Bronchial epithelial cell (primary cell): ENCODE results near the gene PHF14. TPM values are rescaled to one million over a fixed set of nuclear protein-coding genes. Genes with fewer than 3 reads are reported as not detected.
"Not testable (repeated sequence)": the region's sequence is repeated elsewhere in the genome, so short reads cannot be mapped to it uniquely, and the experiment has no call there.

ENCODE experiments used
- DNase-seq: peaks from one replicate; pipeline ENCODE4 v3.0.0-alpha.2; 2010; ENCODE audit warnings: low read depth
- FAIRE-seq: peaks from 2 replicates; lab custom pipeline; 2011; peaks lifted over from hg19 to GRCh38; lab: Jason Lieb, UNC
- H3K27me3 ChIP-seq: 2 replicates; pipeline ENCODE4 v1.5.1; 2011; ENCODE audit warnings: low read length; ENCODE audit not compliant: control insufficient read depth, insufficient read depth
- H3K36me3 ChIP-seq: 2 replicates; pipeline ENCODE4 v1.5.1; 2011; ENCODE audit warnings: low read length; ENCODE audit not compliant: control insufficient read depth, insufficient read depth
- H3K4me3 ChIP-seq: 2 replicates; pipeline ENCODE4 v1.5.1; 2011; ENCODE audit warnings: mild to moderate bottlenecking, low read depth, low read length, control low read depth
- CTCF ChIP-seq: IDR thresholded peaks from 2 replicates; pipeline ENCODE4 v1.5.1; 2011; ENCODE audit warnings: mild to moderate bottlenecking, moderate library complexity, low read length, control low read depth, inconsistent platforms; ENCODE audit not compliant: insufficient read depth, severe bottlenecking
- total RNA-seq: library from RNA; depleted of rRNA; stranded (reverse); fragments of >200 nt; gene quantifications from 2 replicates; pipeline ENCODE4 v1.2.1, GENCODE V29; 2014

The PHF14 gene
- total RNA-seq, 1 donor from 2014 or later, result 17.4 TPM

GRCh38 chr7:10956528-10956927 lies 17.1 kb upstream of the PHF14 start:
- TF ChIP-seq CTCF, result no peak
- FAIRE-seq (no peak), DNase-seq (no peak)
- no peaks in the 10 kb centered on the region for H3K27me3 ChIP-seq
- H3K36me3 ChIP-seq, result no peaks in the 10 kb centered on the region
- no peak overlapping the region for H3K4me3 ChIP-seq

- H3K36me3 ChIP-seq, H3K4me3 ChIP-seq, H3K27me3 ChIP-seq, FAIRE-seq, DNase-seq: not testable (repeated sequence)
These were observed 13.4 kb upstream of the PHF14 start for GRCh38 chr7:10960242-10960641.

GRCh38 chr7:10965016-10965415 lies 8.7 kb upstream of the PHF14 start:
- not testable (repeated sequence) for DNase-seq, H3K27me3 ChIP-seq, H3K4me3 ChIP-seq, FAIRE-seq, H3K36me3 ChIP-seq

GRCh38 chr7:10972174-10972573 lies 1.5 kb upstream of the PHF14 start:
- FAIRE-seq (no peak), DNase-seq (no peak)
- Histone ChIP-seq H3K4me3 (no peak overlapping the region), H3K27me3 (no peaks in the 10 kb centered on the region), H3K36me3 (no peaks in the 10 kb centered on the region)
- TF ChIP-seq CTCF, result no peak

- no peak for TF ChIP-seq CTCF
- peak; percentile 62 for FAIRE-seq
- DNase-seq, result peak; percentile 29
- no peaks in the 10 kb centered on the region for H3K27me3 ChIP-seq
- H3K4me3 ChIP-seq, result peak overlapping the region; percentile 85
- H3K36me3 ChIP-seq, result no peaks in the 10 kb centered on the region
These were observed 555 bp downstream of the PHF14 start for GRCh38 chr7:10973942-10974911.

GRCh38 chr7:10977113-10977512 lies 3.4 kb downstream of the PHF14 start:
- H3K36me3 ChIP-seq, result no peaks in the 10 kb centered on the region
- FAIRE-seq, result no peak
- no peak for DNase-seq
- no peak overlapping the region for H3K4me3 ChIP-seq
- no peak for TF ChIP-seq CTCF
- H3K27me3 ChIP-seq, result no peaks in the 10 kb centered on the region
